Endodermal cell (in vitro differentiated cells): ENCODE results near the gene SLC4A1. TPM values are rescaled to one million over a fixed set of nuclear protein-coding genes. Genes with fewer than 3 reads are reported as not detected.

Experiments
- DNase-seq: peaks from one replicate; pipeline ENCODE4 v3.0.0-alpha.2; 2017
- H3K27ac ChIP-seq: 2 replicates; pipeline ENCODE4 v1.5.1; 2013; ENCODE audit warnings: mild to moderate bottlenecking, low read depth, low read length, moderate library complexity
- H3K27me3 ChIP-seq: 2 replicates; pipeline ENCODE4 v1.6.1; 2013; ENCODE audit warnings: mild to moderate bottlenecking, low read length, moderate library complexity; ENCODE audit not compliant: insufficient read depth, control insufficient read depth, poor library complexity, severe bottlenecking
- H3K36me3 ChIP-seq: 2 replicates; pipeline ENCODE4 v1.7.0; 2013; ENCODE audit warnings: mild to moderate bottlenecking, low read length, moderate library complexity; ENCODE audit not compliant: control insufficient read depth, insufficient read depth
- H3K4me1 ChIP-seq: one replicate; pipeline ENCODE4 v1.7.0; 2013; ENCODE audit warnings: low read length; ENCODE audit not compliant: control insufficient read depth, insufficient read depth
- H3K4me3 ChIP-seq: 2 replicates; pipeline ENCODE4 v1.5.1; 2013; ENCODE audit warnings: mild to moderate bottlenecking, low read length, moderate library complexity
- H3K9ac ChIP-seq: 2 replicates; pipeline ENCODE4 v1.6.1; 2013; ENCODE audit warnings: mild to moderate bottlenecking, low read length, moderate library complexity; ENCODE audit not compliant: poor library complexity, severe bottlenecking; ENCODE audit errors: extremely low read depth
- H3K9me3 ChIP-seq: 2 replicates; pipeline ENCODE4 v1.6.1; 2013; ENCODE audit warnings: mild to moderate bottlenecking, low read length, moderate library complexity; ENCODE audit not compliant: control insufficient read depth
- H3K27ac Mint-ChIP-seq: 2 replicates; pipeline ENCODE4 v1.8.0; 2020; ENCODE audit warnings: mixed read lengths
- H3K27me3 Mint-ChIP-seq: 2 replicates; pipeline ENCODE4 v1.8.0; 2021; ENCODE audit warnings: mild to moderate bottlenecking, mixed read lengths; ENCODE audit not compliant: insufficient read depth
- H3K36me3 Mint-ChIP-seq: 2 replicates; pipeline ENCODE4 v1.8.0; 2020; ENCODE audit warnings: low read depth, mixed read lengths
- H3K4me1 Mint-ChIP-seq: 2 replicates; pipeline ENCODE4 v1.8.0; 2020; ENCODE audit warnings: mixed read lengths
- H3K4me3 Mint-ChIP-seq: 2 replicates; pipeline ENCODE4 v1.8.0; 2020; ENCODE audit warnings: mild to moderate bottlenecking, moderate library complexity, mixed read lengths
- H3K9me3 Mint-ChIP-seq: 2 replicates; pipeline ENCODE4 v1.8.0; 2020; ENCODE audit warnings: mild to moderate bottlenecking, mixed read lengths
- WGBS, 2 experiments: methylation state at CpG; one replicate each; pipeline versions ENCODE4 v1.1.5 to v1.1.7; 2013; ENCODE audit warnings: missing lambda C conversion rate in 2 of 2, mixed read lengths in 1 of 2; ENCODE audit not compliant: insufficient coverage in 1 of 2, insufficient read length in 1 of 2; 5-methylcytosine and 5-hydroxymethylcytosine counted together
- total RNA-seq, 2 donors: library from RNA; stranded (reverse); fragmentation: NEBNext Ultra II Directional in 1 of 2; extraction: Animal tissue kit (Norgen Biotek cat#: 25700) in 1 of 2; gene quantifications; 2 replicates in 1 of 2; 3 replicates in 1 of 2; pipeline ENCODE4 v1.2.1, GENCODE V29; 2021
- TF ChIP-seq, protein P1 (sequence below): fragments of 200-600 bp; sonication (generic); conservative IDR thresholded peaks from 2 replicates; pipeline ENCODE4 v1.5.0; 2021; ENCODE audit warnings: antibody characterized with exemption, mild to moderate bottlenecking

Gene SLC4A1
- total RNA-seq, 2 donors from 2014 or later, result 0.04 TPM; not detected in 1

DNA sequence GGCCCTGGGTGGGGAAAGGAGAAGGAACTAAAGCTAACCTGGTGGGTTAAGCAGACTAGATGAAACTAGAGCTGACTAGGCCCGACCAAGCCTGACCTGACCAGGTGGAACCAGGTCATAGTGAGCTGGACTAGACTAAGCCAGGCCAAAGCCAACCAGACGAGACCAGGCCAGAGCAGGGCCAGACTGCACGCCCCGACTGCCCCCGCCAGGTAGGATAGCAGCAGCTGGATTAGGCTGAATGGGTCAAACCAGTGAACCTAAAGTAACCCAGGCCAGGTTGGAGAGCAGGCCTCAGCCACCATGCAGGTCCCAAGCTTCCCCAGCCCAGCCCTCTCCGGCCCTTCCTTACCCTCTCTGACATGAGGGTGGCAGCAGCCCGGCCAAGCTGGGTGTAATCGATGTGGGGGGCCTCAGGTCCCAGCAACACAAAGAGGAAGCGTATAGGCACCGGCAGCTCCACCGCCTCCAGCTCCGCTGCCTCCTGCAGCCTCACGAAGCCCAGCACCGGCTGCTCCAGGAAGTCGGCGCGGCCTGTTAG lies 9.1 kb downstream of the SLC4A1 start:
- WGBS, 2 experiments, result 91% methylated on average over 9 to 17 of the region's 17 CpGs
- H3K27me3 Mint-ChIP-seq, result peaks cover 15% of the 10 kb centered on the region

GRCh38 chr17:44257815-44258760 lies 9.8 kb downstream of the SLC4A1 start:
- Mint-ChIP-seq H3K36me3 (no peaks in the 10 kb centered on the region), H3K27me3 (peaks cover 10% of the 10 kb centered on the region), H3K27ac (no peak overlapping the region), H3K9me3 (no peaks in the 10 kb centered on the region), H3K4me1 (peaks cover 6% of the 10 kb centered on the region), H3K4me3 (no peak overlapping the region)
- H3K4me1 ChIP-seq, result no peaks in the 10 kb centered on the region
- TF ChIP-seq, protein P1, sequence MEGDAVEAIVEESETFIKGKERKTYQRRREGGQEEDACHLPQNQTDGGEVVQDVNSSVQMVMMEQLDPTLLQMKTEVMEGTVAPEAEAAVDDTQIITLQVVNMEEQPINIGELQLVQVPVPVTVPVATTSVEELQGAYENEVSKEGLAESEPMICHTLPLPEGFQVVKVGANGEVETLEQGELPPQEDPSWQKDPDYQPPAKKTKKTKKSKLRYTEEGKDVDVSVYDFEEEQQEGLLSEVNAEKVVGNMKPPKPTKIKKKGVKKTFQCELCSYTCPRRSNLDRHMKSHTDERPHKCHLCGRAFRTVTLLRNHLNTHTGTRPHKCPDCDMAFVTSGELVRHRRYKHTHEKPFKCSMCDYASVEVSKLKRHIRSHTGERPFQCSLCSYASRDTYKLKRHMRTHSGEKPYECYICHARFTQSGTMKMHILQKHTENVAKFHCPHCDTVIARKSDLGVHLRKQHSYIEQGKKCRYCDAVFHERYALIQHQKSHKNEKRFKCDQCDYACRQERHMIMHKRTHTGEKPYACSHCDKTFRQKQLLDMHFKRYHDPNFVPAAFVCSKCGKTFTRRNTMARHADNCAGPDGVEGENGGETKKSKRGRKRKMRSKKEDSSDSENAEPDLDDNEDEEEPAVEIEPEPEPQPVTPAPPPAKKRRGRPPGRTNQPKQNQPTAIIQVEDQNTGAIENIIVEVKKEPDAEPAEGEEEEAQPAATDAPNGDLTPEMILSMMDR, result no peak
- 88 to 95% methylated on average over 19 to 23 of the region's 23 CpGs for WGBS, 2 experiments
- H3K9me3 ChIP-seq, result no peaks in the 10 kb centered on the region
- no peak overlapping the region for H3K4me3 ChIP-seq
- DNase-seq, result no peak
- no peak overlapping the region for H3K9ac ChIP-seq
- H3K27ac ChIP-seq, result no peak overlapping the region
- H3K36me3 ChIP-seq, result no peaks in the 10 kb centered on the region
- no peaks in the 10 kb centered on the region for H3K27me3 ChIP-seq

More for the DNA sequence above, 9.1 kb downstream of the SLC4A1 start:
- Histone ChIP-seq H3K4me3 (no peak overlapping the region), H3K9me3 (no peaks in the 10 kb centered on the region), H3K36me3 (no peaks in the 10 kb centered on the region), H3K27ac (no peak overlapping the region), H3K27me3 (no peaks in the 10 kb centered on the region), H3K9ac (no peak overlapping the region), H3K4me1 (no peaks in the 10 kb centered on the region)
- Mint-ChIP-seq H3K9me3 (no peaks in the 10 kb centered on the region), H3K27ac (no peak overlapping the region), H3K36me3 (no peaks in the 10 kb centered on the region), H3K4me1 (peaks cover 6% of the 10 kb centered on the region), H3K4me3 (no peak overlapping the region)
- no peak for DNase-seq
- TF ChIP-seq, protein P1, result no peak

- Histone ChIP-seq H3K9ac (no peak overlapping the region), H3K36me3 (no peaks in the 10 kb centered on the region), H3K9me3 (no peaks in the 10 kb centered on the region), H3K4me3 (no peak overlapping the region), H3K27me3 (no peaks in the 10 kb centered on the region), H3K27ac (no peak overlapping the region), H3K4me1 (no peaks in the 10 kb centered on the region)
- peaks cover 6% of the 10 kb centered on the region for H3K4me1 Mint-ChIP-seq
- peaks cover 7% of the 10 kb centered on the region for H3K27me3 Mint-ChIP-seq
- TF ChIP-seq, protein P1, result no peak
- WGBS, 2 experiments, result 89 to 90% methylated on average over 1 to 4 of the region's 4 CpGs
- DNase-seq, result no peak
- no peaks in the 10 kb centered on the region for H3K9me3 Mint-ChIP-seq
- H3K4me3 Mint-ChIP-seq, result no peak overlapping the region
- H3K27ac Mint-ChIP-seq, result no peak overlapping the region
- no peaks in the 10 kb centered on the region for H3K36me3 Mint-ChIP-seq
Measured at GRCh38 chr17:44256671-44257070, 11.3 kb downstream of the SLC4A1 start.
